ENCODE data around the gene MPEG1.

DNA sequence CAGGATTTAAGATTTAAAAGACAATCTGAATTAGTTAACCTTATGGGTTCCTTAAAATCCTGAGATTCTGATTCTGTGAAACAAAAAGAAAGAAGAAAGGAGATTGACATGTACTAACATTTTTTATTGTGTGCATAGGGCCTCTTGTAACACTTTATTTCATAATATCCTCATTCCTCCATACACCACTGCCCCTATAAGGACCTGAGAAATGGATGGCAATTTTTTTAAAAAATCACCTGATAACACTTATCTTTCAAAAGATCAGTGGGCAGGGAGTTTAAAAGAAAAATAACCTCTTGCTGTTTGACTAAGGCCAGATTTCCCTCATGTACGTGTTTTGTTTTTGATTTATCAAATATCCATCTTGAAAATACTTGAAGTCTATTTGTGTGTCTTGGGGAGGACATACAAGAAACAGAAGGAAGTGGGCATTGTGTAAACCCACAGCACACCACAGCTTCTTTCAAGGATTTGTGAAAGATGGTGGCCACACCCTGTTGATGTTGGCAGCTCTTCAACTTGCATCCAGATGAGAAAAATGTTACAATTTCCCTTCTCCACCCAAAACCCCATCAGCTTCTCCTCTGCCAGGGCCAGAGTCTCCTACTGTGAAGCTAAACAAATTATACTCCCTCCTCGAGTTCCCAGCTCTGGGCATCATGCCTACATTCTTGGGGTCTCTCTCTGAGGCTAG, 35.0 kb upstream of the MPEG1 start:
- TF ChIP-seq CSDE1 (IDR thresholded peaks at IDR 0.05) = no peak
- TF ChIP-seq, protein P1, sequence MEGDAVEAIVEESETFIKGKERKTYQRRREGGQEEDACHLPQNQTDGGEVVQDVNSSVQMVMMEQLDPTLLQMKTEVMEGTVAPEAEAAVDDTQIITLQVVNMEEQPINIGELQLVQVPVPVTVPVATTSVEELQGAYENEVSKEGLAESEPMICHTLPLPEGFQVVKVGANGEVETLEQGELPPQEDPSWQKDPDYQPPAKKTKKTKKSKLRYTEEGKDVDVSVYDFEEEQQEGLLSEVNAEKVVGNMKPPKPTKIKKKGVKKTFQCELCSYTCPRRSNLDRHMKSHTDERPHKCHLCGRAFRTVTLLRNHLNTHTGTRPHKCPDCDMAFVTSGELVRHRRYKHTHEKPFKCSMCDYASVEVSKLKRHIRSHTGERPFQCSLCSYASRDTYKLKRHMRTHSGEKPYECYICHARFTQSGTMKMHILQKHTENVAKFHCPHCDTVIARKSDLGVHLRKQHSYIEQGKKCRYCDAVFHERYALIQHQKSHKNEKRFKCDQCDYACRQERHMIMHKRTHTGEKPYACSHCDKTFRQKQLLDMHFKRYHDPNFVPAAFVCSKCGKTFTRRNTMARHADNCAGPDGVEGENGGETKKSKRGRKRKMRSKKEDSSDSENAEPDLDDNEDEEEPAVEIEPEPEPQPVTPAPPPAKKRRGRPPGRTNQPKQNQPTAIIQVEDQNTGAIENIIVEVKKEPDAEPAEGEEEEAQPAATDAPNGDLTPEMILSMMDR (IDR thresholded peaks at IDR 0.05 in 2 of 3, conservative IDR thresholded peaks at IDR 0.05 in 1 of 3; ENCODE audit: insufficient read depth in 2 of 3, low read depth in 1 of 3, low read length in 3 of 3) = no peak
- TF ChIP-seq MCM5 (IDR thresholded peaks at IDR 0.05; ENCODE audit: low read depth) = no peak
- TF ChIP-seq ESRRB (CRISPR knock-in tag; IDR thresholded peaks at IDR 0.05; ENCODE audit: borderline replicate concordance) = no peak
- TF ChIP-seq POLR2AphosphoS5 (IDR thresholded peaks at IDR 0.05; ENCODE audit: control insufficient read depth, insufficient read depth, low read depth, low read length) = no peak
- TF ChIP-seq YBX1 (IDR thresholded peaks at IDR 0.05) = no peak
- TF ChIP-seq MTA3 (IDR thresholded peaks at IDR 0.05; ENCODE audit: borderline replicate concordance) = no peak
- no peak for TF ChIP-seq POLR2A (conservative IDR thresholded peaks at IDR 0.05)
- TF ChIP-seq ZNF41 (CRISPR knock-in tag; conservative IDR thresholded peaks at IDR 0.05) = no peak
- no peak for TF ChIP-seq ZNF217 (CRISPR knock-in tag; IDR thresholded peaks at IDR 0.05)
- no peak for TF ChIP-seq MAFF (IDR thresholded peaks at IDR 0.05; ENCODE audit: low read length)
- TF ChIP-seq BHLHE40 (IDR thresholded peaks at IDR 0.05; ENCODE audit: low read length) = no peak
- no peak for TF ChIP-seq ZNF316 (IDR thresholded peaks at IDR 0.05)
- TF ChIP-seq, protein P2, sequence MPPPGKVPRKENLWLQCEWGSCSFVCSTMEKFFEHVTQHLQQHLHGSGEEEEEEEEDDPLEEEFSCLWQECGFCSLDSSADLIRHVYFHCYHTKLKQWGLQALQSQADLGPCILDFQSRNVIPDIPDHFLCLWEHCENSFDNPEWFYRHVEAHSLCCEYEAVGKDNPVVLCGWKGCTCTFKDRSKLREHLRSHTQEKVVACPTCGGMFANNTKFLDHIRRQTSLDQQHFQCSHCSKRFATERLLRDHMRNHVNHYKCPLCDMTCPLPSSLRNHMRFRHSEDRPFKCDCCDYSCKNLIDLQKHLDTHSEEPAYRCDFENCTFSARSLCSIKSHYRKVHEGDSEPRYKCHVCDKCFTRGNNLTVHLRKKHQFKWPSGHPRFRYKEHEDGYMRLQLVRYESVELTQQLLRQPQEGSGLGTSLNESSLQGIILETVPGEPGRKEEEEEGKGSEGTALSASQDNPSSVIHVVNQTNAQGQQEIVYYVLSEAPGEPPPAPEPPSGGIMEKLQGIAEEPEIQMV (tag; conservative IDR thresholded peaks at IDR 0.05; ENCODE audit: low read depth) = no peak
